CD4-positive, alpha-beta T cell treated with Interleukin-4 for 1 hour (primary cell): ENCODE data around the gene FTSJ3.
"Not testable (repeated sequence)": the region's sequence is repeated elsewhere in the genome, so short reads cannot be mapped to it uniquely, and the experiment has no call there.

Source experiments
- DNase-seq, 2 donors: peaks; one replicate each; pipeline ENCODE4 v3.0.0-alpha.2; 2020 to 2022

Gene FTSJ3

GRCh38 chr17:63827002-63827800 is at the start of gene FTSJ3, which contains the start of gene PSMC5:
FTSJ3 (minus strand) TSS chr17:63827663; CDS start chr17:63826902, 761 bp downstream.
PSMC5 (plus strand) TSS chr17:63827431; CDS start chr17:63827491, 60 bp downstream.
- peak; percentile 96 for DNase-seq

DNA sequence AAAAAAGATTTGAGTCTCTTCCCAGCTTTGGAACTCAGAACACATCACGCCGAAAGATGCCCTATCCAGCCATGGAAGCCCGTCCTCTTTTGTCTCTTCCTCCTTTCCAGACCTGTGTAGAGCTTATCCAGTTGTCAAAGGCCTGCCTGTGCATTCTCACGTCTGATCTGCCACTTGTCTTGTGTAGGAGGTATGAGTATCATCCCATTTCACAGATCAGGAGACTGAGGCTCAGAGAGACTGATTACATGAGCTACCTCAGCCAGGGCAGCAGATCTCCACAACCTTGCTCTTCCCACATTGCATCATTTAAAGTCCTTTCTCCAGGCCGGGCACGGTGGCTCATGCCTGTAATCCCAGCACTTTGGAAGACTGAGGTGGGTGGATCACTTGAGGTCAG is 47.2 kb upstream of the FTSJ3 start:
- DNase-seq: not testable (repeated sequence)

DNA sequence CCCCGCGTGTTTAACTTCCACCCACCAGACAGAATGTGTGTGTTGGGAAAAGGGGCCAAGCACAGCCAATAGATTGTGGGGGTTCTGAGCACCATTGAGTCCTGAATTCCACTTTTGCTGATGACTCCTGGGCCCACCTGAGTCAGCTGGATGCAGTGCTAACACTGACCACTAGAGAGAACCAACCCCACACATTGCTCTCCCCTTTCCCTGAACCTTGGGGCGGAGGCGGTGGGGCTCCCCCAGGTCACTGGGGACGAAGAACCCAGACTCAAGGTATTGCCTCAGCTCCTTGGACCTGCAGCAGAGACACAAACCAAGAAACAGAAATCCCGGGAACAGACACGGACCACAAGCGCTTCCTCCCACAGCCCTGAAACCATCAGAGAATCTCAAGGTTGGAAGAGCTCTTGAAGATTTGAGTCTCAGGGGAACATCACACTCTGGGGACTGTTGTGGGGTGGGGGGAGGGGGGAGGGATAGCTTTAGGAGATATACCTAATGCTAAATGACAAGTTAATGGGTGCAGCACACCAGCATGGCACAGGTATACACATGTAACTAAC is 46.7 kb upstream of the FTSJ3 start:
- not testable (repeated sequence) for DNase-seq

- DNase-seq: not testable (repeated sequence)
Measured at GRCh38 chr17:63873577-63873976, 46.1 kb upstream of the FTSJ3 start, which contains the start of gene CSH2. CSH2 (minus strand) TSS chr17:63873677; CDS start chr17:63873614, 63 bp downstream.

DNA sequence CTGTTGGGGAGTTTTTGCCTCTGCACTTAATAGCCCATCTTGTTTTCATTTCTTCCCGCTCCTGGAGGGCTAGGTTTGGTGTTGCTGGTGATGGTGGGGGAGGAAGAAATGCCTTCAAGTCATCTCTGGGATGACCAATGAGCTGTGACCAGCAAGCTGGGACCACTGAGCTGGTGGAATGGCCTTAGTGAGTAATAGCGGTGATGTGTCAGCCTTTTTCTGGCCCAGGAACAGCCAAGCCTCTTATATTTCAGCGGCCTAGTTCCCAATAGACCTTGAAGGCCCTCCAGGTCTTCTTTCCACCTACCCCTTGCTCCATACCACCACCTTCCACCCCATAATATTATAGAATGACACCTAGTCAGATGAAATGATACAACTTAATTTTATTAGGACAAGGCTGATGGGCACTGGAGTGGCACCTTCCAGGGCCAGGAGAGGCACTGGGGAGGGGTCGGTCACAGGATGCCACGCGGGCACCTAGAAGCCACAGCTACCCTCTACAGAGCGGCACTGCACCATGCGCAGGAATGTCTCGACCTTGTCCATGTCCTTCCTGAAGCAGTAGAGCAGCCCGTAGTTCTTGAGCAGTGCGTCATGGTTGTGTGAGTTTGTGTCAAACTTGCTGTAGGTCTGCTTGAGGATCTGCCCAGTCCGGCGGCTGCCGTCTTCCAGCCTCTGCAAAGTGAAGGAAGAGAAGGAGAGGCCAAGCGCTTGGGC is 44.3 kb upstream of the FTSJ3 start:
- DNase-seq: not testable (repeated sequence)

DNA sequence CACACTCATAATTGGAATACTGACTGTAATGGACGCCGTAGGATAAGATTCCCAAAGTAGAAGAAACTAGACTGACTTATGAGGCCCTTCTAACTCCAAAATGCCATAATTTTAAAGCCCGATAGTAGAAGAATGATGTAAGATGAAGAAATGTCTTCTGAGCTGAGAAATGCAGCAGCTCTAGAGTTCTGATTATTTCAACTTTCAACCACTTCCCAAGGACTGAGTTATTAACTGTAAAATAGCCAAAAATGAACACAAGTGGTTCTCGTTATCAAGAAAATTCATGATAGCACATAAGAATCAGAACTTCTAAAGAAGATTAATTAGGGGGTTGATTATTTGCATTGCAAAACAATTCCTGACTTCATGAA is 42.8 kb upstream of the FTSJ3 start:
- not testable (repeated sequence) for DNase-seq

DNA sequence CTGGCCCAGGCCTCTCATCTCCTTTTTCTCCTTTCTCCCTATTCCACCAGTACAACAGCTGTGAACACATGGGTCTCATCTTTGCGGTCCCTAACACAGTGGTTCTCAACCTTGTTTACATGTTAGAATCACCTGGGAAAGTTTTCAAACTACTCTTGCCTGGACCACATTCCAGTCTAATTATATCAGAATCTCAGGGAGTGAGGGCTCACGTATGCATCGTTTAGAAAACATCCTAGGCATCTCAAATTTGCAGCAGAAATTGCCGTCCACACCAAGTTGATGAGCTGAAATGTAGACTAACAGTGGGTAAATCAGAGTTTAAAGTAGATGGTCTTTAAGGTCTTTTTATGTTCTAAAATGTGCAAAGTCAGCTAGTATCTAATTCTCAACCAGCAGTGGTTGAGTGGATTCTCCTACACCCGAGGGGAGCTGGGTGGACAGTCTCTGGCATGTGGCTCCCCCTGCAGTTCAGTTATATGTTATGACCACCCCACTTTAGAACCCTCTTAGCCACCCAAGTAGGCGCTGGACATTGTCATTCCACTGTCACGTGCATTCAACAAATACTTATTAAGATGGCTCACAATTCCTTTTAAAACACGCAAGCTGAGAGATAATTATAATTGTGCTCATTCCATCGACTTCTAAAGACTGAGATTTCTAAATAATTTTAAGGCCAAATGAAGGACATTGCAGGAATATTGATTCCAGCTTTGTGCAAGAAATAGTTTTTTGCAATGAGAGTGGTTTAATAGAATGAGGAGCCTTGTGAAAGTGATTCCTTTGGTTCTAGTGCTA is 42.2 kb upstream of the FTSJ3 start:
- not testable (repeated sequence) for DNase-seq

DNA sequence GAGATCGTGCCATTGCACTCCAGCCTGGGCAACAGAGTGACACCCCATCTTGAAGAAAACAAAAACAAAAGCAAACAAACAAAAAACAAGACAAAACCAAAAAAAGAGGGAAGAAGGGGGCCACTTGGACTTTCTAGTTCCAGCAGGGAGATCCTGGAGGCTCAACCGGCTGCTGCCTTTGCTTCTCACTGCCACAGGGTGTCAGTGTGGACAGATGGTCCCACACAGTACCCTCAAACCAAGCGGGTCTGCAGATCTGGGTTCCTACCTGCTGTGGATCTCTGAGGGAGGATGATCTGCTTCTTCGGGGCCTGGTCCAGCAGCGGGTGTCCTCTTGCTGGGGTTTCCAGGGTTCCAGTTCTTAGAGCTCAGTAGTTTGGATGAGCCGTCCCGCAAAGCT is 39.2 kb upstream of the FTSJ3 start:
- DNase-seq: not testable (repeated sequence)

DNA sequence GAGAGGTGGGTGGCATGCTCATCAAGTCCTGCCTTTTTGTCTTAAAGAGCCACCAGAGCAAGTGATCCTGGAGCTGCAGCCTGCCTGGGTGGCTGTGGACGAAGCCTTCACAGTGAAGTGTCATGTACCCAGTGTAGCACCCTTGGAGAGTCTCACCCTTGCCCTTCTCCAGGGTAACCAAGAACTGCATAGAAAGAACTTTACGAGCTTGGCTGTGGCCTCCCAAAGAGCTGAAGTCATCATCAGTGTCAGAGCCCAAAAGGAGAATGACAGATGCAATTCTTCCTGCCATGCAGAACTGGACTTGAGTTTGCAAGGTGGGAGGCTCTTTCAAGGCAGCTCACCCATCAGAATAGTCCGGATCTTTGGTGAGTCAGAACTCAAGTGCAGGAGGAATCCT is 31.8 kb upstream of the FTSJ3 start:
- DNase-seq: no peak

- not testable (repeated sequence) for DNase-seq
Measured at GRCh38 chr17:63856425-63856824, 29.0 kb upstream of the FTSJ3 start.

DNA sequence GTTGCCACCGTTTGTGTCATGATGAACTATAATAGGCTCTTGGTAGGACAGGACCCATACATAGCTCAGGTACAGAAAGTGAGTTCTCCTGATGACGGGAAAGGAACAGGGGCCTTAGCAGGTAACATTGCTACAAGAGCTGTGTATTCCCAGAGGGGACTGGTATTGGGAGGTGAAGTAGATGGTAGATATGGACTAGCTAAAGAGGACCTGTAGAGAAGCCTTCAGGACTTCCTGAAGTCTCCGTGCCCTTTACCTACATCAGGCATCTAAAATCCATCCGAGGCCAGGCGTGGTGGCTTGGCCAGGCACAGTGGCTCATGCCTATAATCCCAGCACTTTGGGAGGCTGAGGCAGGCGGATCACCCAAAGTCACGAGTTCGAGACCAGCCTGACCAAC is 27.7 kb upstream of the FTSJ3 start:
- no peak for DNase-seq

DNA sequence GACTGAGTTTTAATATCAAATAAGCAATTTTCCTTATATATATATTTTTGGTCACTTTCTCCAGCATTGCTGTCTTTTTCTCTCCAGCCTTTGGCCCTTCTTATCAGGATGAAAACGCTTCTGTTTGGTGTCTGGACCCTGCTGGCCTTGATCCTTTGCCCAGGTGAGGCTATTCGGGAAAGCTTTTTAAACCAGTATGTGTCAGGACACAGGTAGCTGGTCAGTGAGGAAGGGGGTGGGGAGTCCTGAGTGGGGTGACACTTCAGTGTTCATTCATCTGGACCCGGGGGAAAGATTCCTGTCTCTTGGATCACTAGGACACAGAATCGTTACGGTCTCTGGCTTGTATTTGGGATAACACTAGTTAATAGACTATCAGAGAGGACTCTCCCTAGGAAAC is 27.2 kb upstream of the FTSJ3 start:
- DNase-seq: no peak

- DNase-seq: no peak
Measured at GRCh38 chr17:63853260-63853659, 25.8 kb upstream of the FTSJ3 start.

GRCh38 chr17:63850401-63850800 is 22.9 kb upstream of the FTSJ3 start:
- DNase-seq: no peak

DNA sequence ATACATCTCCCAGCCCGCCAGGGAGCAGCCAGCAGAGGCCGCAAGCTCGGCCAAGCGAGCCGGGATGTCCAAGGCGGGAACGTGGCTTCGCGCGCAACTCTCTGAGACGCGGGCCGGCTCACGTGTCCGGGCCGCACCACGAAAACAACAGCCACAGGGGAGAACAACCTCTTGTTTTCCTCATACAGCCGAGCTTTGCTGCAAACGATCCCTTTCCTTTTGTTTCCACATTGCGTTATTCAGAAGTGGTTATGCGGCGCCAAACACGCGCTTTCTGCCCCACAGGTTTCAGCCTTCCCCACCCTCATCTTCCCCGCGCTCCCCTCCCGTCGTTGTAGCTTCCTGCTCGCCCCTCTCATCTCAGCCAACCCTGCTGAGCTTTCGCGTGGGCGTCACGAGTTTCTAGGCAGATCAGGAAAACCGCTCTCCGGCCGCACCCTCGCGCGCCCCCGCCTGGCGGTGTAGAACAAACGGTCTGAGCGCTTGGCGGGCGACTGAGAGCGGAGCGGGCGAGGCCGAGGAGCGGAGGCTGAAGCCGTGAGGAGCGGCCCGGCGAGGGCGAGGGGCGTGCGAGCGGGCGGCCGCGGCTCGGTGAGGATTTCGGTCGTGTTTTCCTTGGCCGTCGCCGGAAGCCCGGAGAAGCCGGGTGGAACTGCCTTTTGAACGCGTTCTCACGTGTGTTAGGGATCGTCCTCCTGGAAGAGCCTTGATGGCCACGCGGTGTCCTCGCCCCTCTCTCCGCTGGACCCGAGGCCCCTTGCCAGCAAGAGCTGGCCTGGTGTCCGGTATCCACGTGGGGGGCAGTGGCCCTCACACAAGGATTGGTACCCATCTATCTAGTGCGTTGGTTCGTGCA is 21.6 kb upstream of the FTSJ3 start:
- peak; percentile 95 to 96 for DNase-seq

DNA sequence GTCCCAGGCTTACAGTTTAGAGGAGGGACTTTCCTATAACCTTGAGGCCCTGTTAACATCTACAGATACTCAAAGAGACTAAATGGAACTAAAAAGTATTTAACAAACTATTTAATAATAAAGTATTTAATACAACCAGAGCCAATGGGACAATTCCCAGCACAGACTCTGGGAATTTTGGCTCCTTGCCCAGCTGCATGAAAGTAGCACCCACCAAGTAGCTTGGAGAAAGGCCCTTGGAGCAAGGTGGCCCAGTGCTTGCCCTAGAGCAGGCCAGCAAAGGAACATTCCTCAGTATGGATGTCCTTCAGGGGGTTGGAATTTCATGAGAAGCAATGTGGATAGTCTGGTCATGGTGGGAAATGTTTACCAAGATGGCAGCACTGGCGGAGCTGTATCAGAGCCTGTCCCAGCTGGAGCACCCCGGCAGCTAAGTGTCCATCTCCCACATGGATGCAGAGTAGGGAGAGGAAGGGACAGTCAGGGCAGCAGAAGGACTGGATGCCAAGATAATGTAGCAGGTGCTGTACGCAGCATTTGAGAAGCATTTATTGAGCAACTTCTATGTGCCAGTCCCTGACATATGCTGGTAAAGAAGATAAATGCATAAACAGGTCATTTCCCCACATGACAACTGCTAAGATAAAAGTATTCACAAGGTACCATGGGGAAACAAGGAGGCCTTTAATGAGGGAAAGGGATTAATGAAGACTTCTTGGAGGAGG is 20.2 kb upstream of the FTSJ3 start:
- DNase-seq: no peak

- DNase-seq: no peak
Measured at GRCh38 chr17:63845509-63845908, 18.0 kb upstream of the FTSJ3 start.

DNA sequence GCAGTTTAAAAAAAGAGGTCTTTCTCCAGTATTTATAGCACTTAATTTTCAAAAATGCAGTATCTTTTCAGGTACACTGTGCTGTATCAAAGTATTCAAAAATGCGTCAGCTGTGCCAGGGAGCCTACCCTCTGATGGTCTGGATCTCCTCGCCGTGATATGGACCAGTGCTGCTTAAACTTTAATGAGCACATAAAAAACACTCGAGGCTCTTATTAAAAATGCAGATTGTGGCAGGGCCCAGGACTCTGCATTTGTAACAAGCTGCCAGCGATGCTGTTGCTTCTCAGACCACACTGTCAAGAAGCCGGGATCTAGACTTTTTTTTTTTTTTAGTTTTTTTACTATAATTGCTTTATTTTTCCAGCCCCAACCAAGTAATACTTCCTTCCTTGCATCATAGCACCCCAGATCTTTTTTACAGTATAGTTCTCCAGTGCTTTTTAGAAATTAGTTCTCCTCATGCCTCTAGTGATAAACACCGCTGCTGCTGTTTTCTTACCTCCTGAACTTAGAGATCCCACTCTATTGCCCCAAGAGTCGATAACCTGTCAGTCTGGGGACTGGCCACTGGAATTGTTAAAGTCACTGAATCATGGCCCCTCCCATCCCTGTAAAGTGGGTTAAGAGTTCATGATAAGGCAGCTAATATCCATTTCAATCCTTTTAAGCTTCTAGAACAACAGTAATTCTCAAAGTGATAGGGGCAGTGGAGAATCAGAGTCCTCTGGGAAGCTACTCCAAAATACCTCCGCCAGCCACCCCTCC is 16.6 kb upstream of the FTSJ3 start:
- DNase-seq: no peak

DNA sequence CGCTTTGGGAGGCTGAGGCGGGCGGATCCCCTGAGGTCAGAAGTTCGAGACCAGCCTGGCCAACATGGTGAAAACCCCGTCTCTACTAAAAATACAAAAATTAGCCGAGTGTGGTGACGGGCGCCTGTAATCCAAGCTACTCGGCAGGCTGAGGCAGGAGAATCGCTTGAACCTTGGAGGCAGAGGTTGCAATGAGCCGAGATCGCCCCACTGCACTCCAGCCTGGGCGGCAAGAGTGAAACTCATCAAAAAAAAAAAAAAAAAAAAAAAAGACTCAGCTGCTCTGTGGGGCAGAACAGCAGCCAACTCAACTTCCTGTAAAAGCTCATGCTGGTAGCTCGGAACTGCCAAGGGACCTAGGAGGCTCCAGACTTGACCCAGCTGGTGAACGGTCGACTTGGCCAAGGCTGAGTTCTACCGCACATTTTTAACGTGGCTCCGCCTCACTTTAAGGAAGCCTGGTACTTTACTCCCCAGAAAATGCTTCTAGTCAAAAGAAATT is 16.0 kb upstream of the FTSJ3 start:
- DNase-seq: peak; percentile 48 to 70
